H1 (cell line): ENCODE measurements around the gene RXRA. TPM values are rescaled to one million over a fixed set of nuclear protein-coding genes. Genes with fewer than 3 reads are reported as not detected.

Experiments used
- CTCF ChIA-PET: fragments of 300-600 bp; sonication (Branson Sonifier 250); formaldehyde crosslinking; loops from one replicate; lab custom pipeline; 2021; ENCODE audit not compliant: partially characterized antibody; lab: Charles Lee
- POLR2A ChIA-PET: fragments of 300-600 bp; sonication (Branson Sonifier 250); formaldehyde crosslinking; loops from one replicate; lab custom pipeline; 2021; ENCODE audit warnings: inconsistent platforms; ENCODE audit not compliant: partially characterized antibody; lab: Charles Lee
- DNase-seq, 2 experiments: peaks; one replicate each; pipeline versions ENCODE4 v3.0.0 to v3.0.0-alpha.2; 2010 to 2022; ENCODE audit warnings: low spot score in 2 of 2, low read depth in 1 of 2, mixed read lengths in 1 of 2
- FAIRE-seq: peaks from 2 replicates; lab custom pipeline; 2011; peaks lifted over from hg19 to GRCh38; lab: Jason Lieb, UNC
- H2AFZ ChIP-seq: 2 replicates; pipeline ENCODE4 v1.8.1; 2012; ENCODE audit warnings: low read length, inconsistent platforms
- H2AK5ac ChIP-seq: 2 replicates; pipeline ENCODE4 v1.6.1; 2013; ENCODE audit warnings: low read depth, low read length
- H2BK120ac ChIP-seq: replicated peaks from 2 replicates; pipeline ENCODE3; 2013; ENCODE audit warnings: low read depth, low read length, inconsistent platforms
- H2BK12ac ChIP-seq: 2 replicates; pipeline ENCODE4 v1.6.1; 2013; ENCODE audit warnings: low read depth, low read length
- H2BK15ac ChIP-seq: 2 replicates; pipeline ENCODE4 v1.6.1; 2013; ENCODE audit warnings: low read length
- H2BK20ac ChIP-seq: 2 replicates; pipeline ENCODE4 v1.6.1; 2013; ENCODE audit warnings: low read length
- H2BK5ac ChIP-seq: 2 replicates; pipeline ENCODE4 v1.6.1; 2013; ENCODE audit warnings: low read depth, low read length
- H3K14ac ChIP-seq: 2 replicates; pipeline ENCODE4 v1.6.1; 2013; ENCODE audit warnings: inconsistent platforms; ENCODE audit not compliant: insufficient read length
- H3K18ac ChIP-seq: 2 replicates; pipeline ENCODE4 v1.6.1; 2013; ENCODE audit warnings: low read length; ENCODE audit errors: extremely low read depth
- H3K23ac ChIP-seq: 2 replicates; pipeline ENCODE4 v1.6.1; 2013; ENCODE audit warnings: inconsistent platforms; ENCODE audit not compliant: insufficient read length
- H3K23me2 ChIP-seq: 2 replicates; pipeline ENCODE4 v1.6.1; 2013; ENCODE audit warnings: low read depth, low read length
- H3K27ac ChIP-seq: 2 replicates; pipeline ENCODE4 v1.6.1; 2011; ENCODE audit warnings: low read depth, low read length, inconsistent platforms
- H3K27me3 ChIP-seq, 4 experiments: replicated peaks in 1 of 4; 1 replicate in 1 of 4; 2 replicates in 3 of 4; pipeline versions ENCODE4 v1.6.1 to v1.8.1; 2011 to 2013; ENCODE audit warnings: low read length in 3 of 4, mild to moderate bottlenecking in 3 of 4, inconsistent platforms in 2 of 4, mixed read lengths in 2 of 4, moderate library complexity in 1 of 4; ENCODE audit not compliant: control insufficient read depth in 3 of 4, insufficient read depth in 3 of 4; ENCODE audit errors: extremely low read depth in 1 of 4
- H3K36me3 ChIP-seq, 4 experiments: 2 replicates each; pipeline versions ENCODE4 v1.6.1 to v1.8.1; 2011 to 2013; ENCODE audit warnings: mild to moderate bottlenecking in 4 of 4, low read length in 3 of 4, moderate library complexity in 2 of 4, control low read depth in 1 of 4, inconsistent platforms in 1 of 4; ENCODE audit not compliant: insufficient read depth in 4 of 4, control insufficient read depth in 2 of 4
- H3K4ac ChIP-seq: replicated peaks from 2 replicates; pipeline ENCODE3; 2013; ENCODE audit warnings: low read length, low read depth, mixed read lengths, inconsistent platforms; ENCODE audit not compliant: insufficient read length
- H3K4me1 ChIP-seq, 4 experiments: replicated peaks in 1 of 4; 1 replicate in 1 of 4; 2 replicates in 3 of 4; pipeline versions ENCODE4 v1.6.1 to v1.8.1; 2011 to 2013; ENCODE audit warnings: low read length in 3 of 4, inconsistent platforms in 2 of 4, mixed read lengths in 1 of 4; ENCODE audit not compliant: insufficient read depth in 4 of 4, control insufficient read depth in 3 of 4
- H3K4me2 ChIP-seq, 2 experiments: 2 replicates each; pipeline versions ENCODE4 v1.6.1 to v1.8.1; 2011 to 2013; ENCODE audit warnings: low read depth in 2 of 2, low read length in 2 of 2, control low read depth in 1 of 2, inconsistent platforms in 1 of 2, mild to moderate bottlenecking in 1 of 2; ENCODE audit not compliant: insufficient read depth in 1 of 2
- H3K4me3 ChIP-seq, 4 experiments: fragments of 200-600, 300-600 bp in 1 of 4; sonication (generic), shearing (Covaris generic), sonication (Bioruptor Twin) in 1 of 4; 2 replicates each; pipeline versions ENCODE4 v1.5.1 to v1.8.1; 2011 to 2016; ENCODE audit warnings: low read length in 4 of 4, low read depth in 3 of 4, control low read depth in 2 of 4, inconsistent platforms in 2 of 4, mild to moderate bottlenecking in 2 of 4, mixed read lengths in 1 of 4, moderate library complexity in 1 of 4; ENCODE audit not compliant: insufficient read depth in 2 of 4; ENCODE audit errors: extremely low read depth in 1 of 4
- H3K56ac ChIP-seq: replicated peaks from 2 replicates; pipeline ENCODE3; 2013; ENCODE audit warnings: low read depth, mild to moderate bottlenecking, mixed read lengths, low read length, inconsistent platforms; ENCODE audit not compliant: insufficient read length
- H3K79me1 ChIP-seq: 2 replicates; pipeline ENCODE4 v1.6.1; 2013; ENCODE audit warnings: low read depth, low read length, control low read depth
- H3K79me2 ChIP-seq, 2 experiments: 2 replicates each; pipeline versions ENCODE4 v1.6.1 to v1.8.1; 2012 to 2013; ENCODE audit warnings: low read length in 2 of 2, mild to moderate bottlenecking in 2 of 2, inconsistent platforms in 1 of 2; ENCODE audit not compliant: insufficient read depth in 2 of 2, control insufficient read depth in 1 of 2
- H3K9ac ChIP-seq, 4 experiments: replicated peaks in 1 of 4; 1 replicate in 1 of 4; 2 replicates in 3 of 4; pipeline versions ENCODE4 v1.6.1 to v1.8.1; 2011 to 2013; ENCODE audit warnings: low read depth in 3 of 4, low read length in 3 of 4, control low read depth in 2 of 4, mild to moderate bottlenecking in 2 of 4, moderate library complexity in 2 of 4, inconsistent platforms in 1 of 4; ENCODE audit errors: extremely low read depth in 1 of 4
- H3K9me3 ChIP-seq, 2 experiments: 2 replicates each; pipeline versions ENCODE4 v1.6.1 to v1.8.1; 2012 to 2013; ENCODE audit warnings: mild to moderate bottlenecking in 2 of 2, moderate library complexity in 2 of 2, control low read depth in 1 of 2, inconsistent platforms in 1 of 2, low read depth in 1 of 2, low read length in 1 of 2, mixed read lengths in 1 of 2; ENCODE audit not compliant: insufficient read depth in 2 of 2
- H4K20me1 ChIP-seq, 2 experiments: replicated peaks in 1 of 2; 2 replicates each; pipeline versions ENCODE3 to v1.8.1; 2011 to 2013; ENCODE audit warnings: inconsistent platforms in 2 of 2, low read length in 2 of 2, mild to moderate bottlenecking in 1 of 2; ENCODE audit not compliant: insufficient read depth in 2 of 2, control insufficient read depth in 1 of 2
- H4K5ac ChIP-seq: 2 replicates; pipeline ENCODE4 v1.6.1; 2013; ENCODE audit warnings: low read length, low read depth, mixed read lengths, inconsistent platforms; ENCODE audit not compliant: insufficient read length
- H4K8ac ChIP-seq: 2 replicates; pipeline ENCODE4 v1.8.0; 2013; ENCODE audit warnings: mild to moderate bottlenecking, moderate library complexity, low read length, inconsistent platforms; ENCODE audit not compliant: insufficient read depth; ENCODE audit errors: extremely low read depth
- H4K91ac ChIP-seq: replicated peaks from 2 replicates; pipeline ENCODE3; 2013; ENCODE audit warnings: low read length, mixed read lengths, inconsistent platforms; ENCODE audit not compliant: insufficient read length
- BCL11A ChIP-seq, 2 experiments: IDR thresholded peaks; one replicate each; pipeline ENCODE4 v1.6.1; 2011; ENCODE audit warnings: low read depth in 2 of 2, low read length in 2 of 2, mild to moderate bottlenecking in 2 of 2
- JUND ChIP-seq: IDR thresholded peaks from 2 replicates; pipeline ENCODE4 v1.6.1; 2011; ENCODE audit warnings: mild to moderate bottlenecking, improper control_type of control experiment, low read length
- MAFK ChIP-seq: IDR thresholded peaks from 2 replicates; pipeline ENCODE4 v1.6.1; 2012; ENCODE audit warnings: low read depth, mild to moderate bottlenecking, improper control_type of control experiment, low read length
- RFX5 ChIP-seq: IDR thresholded peaks from 2 replicates; pipeline ENCODE4 v1.6.1; 2011; ENCODE audit warnings: low read depth, low read length, improper control_type of control experiment, borderline replicate concordance
- WGBS, 2 experiments: shearing (Covaris generic) in 1 of 2; methylation state at CpG; one replicate each; pipeline versions ENCODE4 v1.1.6 to v1.1.7; 2013 to 2015; ENCODE audit warnings: low lambda C conversion rate in 2 of 2, mixed read lengths in 2 of 2, inconsistent platforms in 1 of 2, low coverage in 1 of 2, missing lambda C conversion rate in 1 of 2; ENCODE audit not compliant: insufficient replicate concordance in 2 of 2, insufficient coverage in 1 of 2, insufficient read length in 1 of 2; ENCODE audit errors: extremely low coverage in 1 of 2, missing lambda C conversion rate in 1 of 2; 5-methylcytosine and 5-hydroxymethylcytosine counted together
- polyA plus RNA-seq, 7 experiments: library from polyadenylated mRNA; depleted of rRNA in 3 of 7; stranded (reverse) in 5 of 7; unstranded in 2 of 7; fragments of >200 nt in 5 of 7; fragments of 200-250 nt in 2 of 7; gene quantifications; 1 replicate in 5 of 7; 2 replicates in 1 of 7; 4 replicates in 1 of 7; pipeline versions ENCODE4 v1.2.1 to v1.2.3, GENCODE V29; 2011 to 2013; ENCODE audit warnings: missing spikeins in 2 of 7, mixed read lengths in 2 of 7
- total RNA-seq: library from RNA; stranded (reverse); fragmentation: NEBNext Ultra II Directional; extraction: Animal tissue kit (Norgen Biotek cat#: 25700); gene quantifications from 2 replicates; pipeline ENCODE4 v1.2.1, GENCODE V29; 2021

Gene RXRA
- total and polyA plus RNA-seq, 2 of the 8 experiments (the other 6 are each of a cell fraction or from before 2014, with no cell fraction given), result 9.8 to 29.4 TPM

DNA sequence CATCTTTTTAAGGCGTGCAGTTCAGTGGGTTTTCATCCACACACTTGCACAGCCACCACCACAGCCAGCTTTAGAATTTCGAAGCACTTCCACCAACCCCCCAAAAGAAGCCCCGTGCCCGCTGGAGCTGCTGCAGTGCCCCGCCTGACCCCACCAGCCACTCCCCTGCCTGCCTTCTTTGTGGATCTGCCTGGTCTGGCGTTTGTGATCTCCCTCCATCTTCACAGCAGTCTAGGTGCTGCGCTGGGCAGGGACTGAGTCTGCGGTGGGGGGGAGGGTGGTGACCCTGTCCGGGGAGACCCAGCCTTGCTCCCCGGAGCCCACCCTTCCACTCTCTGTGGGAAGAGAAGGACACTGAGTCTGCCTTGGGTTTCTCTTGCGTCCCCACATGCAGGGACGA lies 40.8 kb downstream of the RXRA start:
- Histone ChIP-seq H3K9ac (no peak overlapping the region), H2BK5ac (no peak overlapping the region; the same call in 1 of the 2 replicates), H3K4ac (no peak overlapping the region), H4K5ac (no peak overlapping the region), H4K20me1 (peaks cover 7 to 27% of the 10 kb centered on the region in 2 experiments), H3K27ac (no peak overlapping the region; the same call in 1 of the 2 replicates), H3K18ac (no peak overlapping the region), H3K4me1 (peaks cover 0 to 3% (median 0%) of the 10 kb centered on the region in 4 experiments; a peak in 1 of 7 replicates), H2BK15ac (no peak overlapping the region)
- FAIRE-seq, result no peak
- TF ChIP-seq BCL11A (IDR thresholded peaks at IDR 0.05; ENCODE audit: low read depth in 2 of 2, low read length in 2 of 2) (no peak), JUND (no peak), MAFK (no peak), RFX5 (no peak)
- TF ChIP-seq, all 59 proteins: peak for 0
- peaks cover 5 to 37% of the 10 kb centered on the region in 2 experiments for H3K79me2 ChIP-seq
- no peak overlapping the region for H4K91ac ChIP-seq
- no peak overlapping the region for H2AFZ ChIP-seq
- no peaks in the 10 kb centered on the region for H3K9me3 ChIP-seq
- CTCF ChIA-PET, result interaction anchor here (1.1 to 1.4 kb wide), 3 partner anchors 11 to 37 kb away, joined by 4 to 6 read pairs (median 4); no protein-coding TSS in a partner anchor
- H3K36me3 ChIP-seq, result no peaks in the 10 kb centered on the region
- no peak overlapping the region for H3K14ac ChIP-seq
- no peak overlapping the region for H3K56ac ChIP-seq
- no peak overlapping the region for H2BK20ac ChIP-seq
- H3K4me3 ChIP-seq, result no peak overlapping the region
- POLR2A ChIA-PET, result interaction anchor here (1.1 kb wide), 1 partner anchor 16 kb away, joined by 4 read pairs; no protein-coding TSS in a partner anchor
- 94% methylated on average over 6 of the region's 12 CpGs; no CpG with 5 or more reads in 1 of the 2 experiments for WGBS, 2 experiments
- H3K4me2 ChIP-seq, result no peak overlapping the region
- H2BK12ac ChIP-seq, result no peak overlapping the region
- H3K79me1 ChIP-seq, result peaks cover 23% of the 10 kb centered on the region
- H3K23me2 ChIP-seq, result peaks cover 11% of the 10 kb centered on the region; the same call in 1 of the 2 replicates
- no peaks in the 10 kb centered on the region for H3K27me3 ChIP-seq
- DNase-seq, result no peak
- no peak overlapping the region for H3K23ac ChIP-seq
- no peak overlapping the region for H2BK120ac ChIP-seq
- H2AK5ac ChIP-seq, result no peak overlapping the region
- H4K8ac ChIP-seq, result no peak overlapping the region
